ENCODE data around the gene SERTAD2.
A peak's percentile ranks its signal among the peaks of the same experiment; 100 is the strongest.

The SERTAD2 gene

DNA sequence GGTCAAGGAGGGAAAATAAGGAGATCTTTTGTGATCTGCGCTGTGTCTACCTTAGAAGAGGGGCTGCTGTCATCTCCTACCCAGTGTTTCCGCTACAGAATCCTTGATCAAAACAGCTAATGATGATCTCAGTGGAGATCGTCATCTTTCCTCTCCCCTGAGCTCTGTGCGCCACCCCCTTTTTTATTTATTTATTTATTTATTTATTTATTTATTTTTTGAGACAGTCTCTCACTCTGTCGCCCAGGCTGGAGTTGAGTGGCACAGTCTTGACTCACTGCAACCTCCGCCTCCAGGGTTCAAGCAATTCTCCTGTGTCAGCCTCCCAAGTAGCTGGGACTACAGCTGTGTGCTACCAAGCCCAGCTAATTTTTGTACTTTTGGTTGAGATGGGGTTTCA, 55.5 kb downstream of the SERTAD2 start:
- no peaks in the 10 kb centered on the region for H3K9me3 Mint-ChIP-seq
- peaks cover 3% of the 10 kb centered on the region for H3K27me3 Mint-ChIP-seq
- H3K4me1 Mint-ChIP-seq (ENCODE audit: low read depth): peaks cover 14% of the 10 kb centered on the region
- intact Hi-C loops (cut with micrococcal nuclease): no loop called here
- H3K36me3 Mint-ChIP-seq (ENCODE audit: low read depth): peaks cover 2% of the 10 kb centered on the region
- no peak overlapping the region for H3K4me3 Mint-ChIP-seq
- peak overlapping the region; percentile 9 for H3K27ac Mint-ChIP-seq

DNA sequence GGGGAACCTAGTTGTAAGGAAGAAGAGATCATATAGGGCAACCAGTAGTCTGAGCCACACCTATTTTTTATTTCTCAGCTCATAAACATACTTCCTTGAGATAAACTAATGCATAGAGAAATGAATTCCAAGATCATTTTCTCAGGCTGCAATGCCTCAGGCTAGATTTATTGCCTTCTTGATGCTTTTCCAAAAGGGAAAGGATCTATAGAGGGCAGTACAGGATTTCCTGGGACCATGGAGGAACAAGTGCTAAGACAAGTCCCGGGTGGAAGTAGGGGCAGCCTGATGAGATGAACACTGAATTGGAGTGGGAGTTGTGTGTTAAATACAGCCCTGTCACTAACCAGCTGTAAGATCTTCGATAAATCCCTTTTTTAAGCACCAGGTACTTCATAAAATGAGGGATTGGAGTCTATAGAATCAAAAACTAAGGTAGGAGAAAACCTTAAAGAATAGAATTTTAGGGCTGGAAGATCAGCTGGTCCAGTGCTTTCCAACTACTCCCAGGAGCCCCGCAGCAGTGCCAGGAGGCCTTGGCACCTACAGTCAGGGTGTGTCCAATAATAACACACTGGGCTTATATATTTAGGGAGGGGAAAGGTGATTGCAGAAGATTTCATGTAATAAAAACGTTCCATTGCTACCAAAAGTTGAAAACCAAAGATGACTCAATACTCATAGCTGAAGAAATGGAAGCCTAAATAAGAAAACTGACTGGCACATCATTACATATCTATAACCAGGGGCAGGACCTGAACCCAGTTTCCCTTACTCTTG, 58.1 kb downstream of the SERTAD2 start:
- H3K27ac Mint-ChIP-seq: no peak overlapping the region
- H3K36me3 Mint-ChIP-seq (ENCODE audit: low read depth): peaks cover 28% of the 10 kb centered on the region
- no peaks in the 10 kb centered on the region for H3K27me3 Mint-ChIP-seq
- intact Hi-C loops (cut with micrococcal nuclease): no loop called here
- peaks cover 24% of the 10 kb centered on the region for H3K4me1 Mint-ChIP-seq (ENCODE audit: low read depth)
- H3K9me3 Mint-ChIP-seq: no peaks in the 10 kb centered on the region
- H3K4me3 Mint-ChIP-seq: no peak overlapping the region

DNA sequence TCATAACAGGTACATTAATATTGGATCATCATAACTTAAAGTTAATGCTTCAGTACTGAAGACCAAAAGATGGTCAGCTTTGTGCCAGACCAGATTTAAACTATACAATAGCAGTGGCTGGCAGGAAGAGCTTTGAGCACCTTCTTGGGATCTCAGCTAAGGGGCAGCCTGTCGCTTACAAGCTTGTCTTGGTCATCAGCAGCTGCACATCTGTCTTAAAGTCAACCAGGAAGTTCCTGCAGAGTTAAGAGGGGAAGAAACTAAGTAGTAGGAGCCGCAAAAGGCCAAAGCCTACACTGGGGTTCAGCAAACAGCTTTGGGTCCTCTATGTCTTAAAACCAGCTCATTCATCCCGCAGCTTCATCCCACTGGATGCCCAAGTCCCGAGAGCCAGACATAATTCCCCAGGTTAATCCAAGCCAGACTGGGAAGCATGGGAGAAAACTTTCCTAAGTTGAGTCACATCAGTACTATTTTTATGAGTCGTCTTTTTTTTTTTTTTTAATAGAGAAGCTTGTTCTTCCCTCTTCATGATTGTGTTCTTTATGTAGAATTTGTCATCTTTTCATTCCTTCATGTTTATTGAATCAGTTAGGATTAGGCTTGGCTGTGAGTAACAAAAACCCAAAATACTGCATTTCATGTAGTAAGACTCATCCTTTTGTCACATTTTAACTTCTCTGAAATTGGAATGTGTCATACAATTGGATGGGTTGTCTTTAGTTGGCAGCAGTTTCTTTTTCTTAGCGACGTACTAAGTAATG, 59.3 kb downstream of the SERTAD2 start:
- peaks cover 18% of the 10 kb centered on the region for H3K4me1 Mint-ChIP-seq (ENCODE audit: low read depth)
- no peaks in the 10 kb centered on the region for H3K9me3 Mint-ChIP-seq
- intact Hi-C loops (cut with micrococcal nuclease): loop anchor here (5.0 kb wide), 1 partner anchor 43 kb away; no protein-coding TSS in a partner anchor
- no peak overlapping the region for H3K4me3 Mint-ChIP-seq
- H3K27ac Mint-ChIP-seq: peak overlapping the region; percentile 50
- H3K27me3 Mint-ChIP-seq: no peaks in the 10 kb centered on the region
- peaks cover 37% of the 10 kb centered on the region for H3K36me3 Mint-ChIP-seq (ENCODE audit: low read depth)

DNA sequence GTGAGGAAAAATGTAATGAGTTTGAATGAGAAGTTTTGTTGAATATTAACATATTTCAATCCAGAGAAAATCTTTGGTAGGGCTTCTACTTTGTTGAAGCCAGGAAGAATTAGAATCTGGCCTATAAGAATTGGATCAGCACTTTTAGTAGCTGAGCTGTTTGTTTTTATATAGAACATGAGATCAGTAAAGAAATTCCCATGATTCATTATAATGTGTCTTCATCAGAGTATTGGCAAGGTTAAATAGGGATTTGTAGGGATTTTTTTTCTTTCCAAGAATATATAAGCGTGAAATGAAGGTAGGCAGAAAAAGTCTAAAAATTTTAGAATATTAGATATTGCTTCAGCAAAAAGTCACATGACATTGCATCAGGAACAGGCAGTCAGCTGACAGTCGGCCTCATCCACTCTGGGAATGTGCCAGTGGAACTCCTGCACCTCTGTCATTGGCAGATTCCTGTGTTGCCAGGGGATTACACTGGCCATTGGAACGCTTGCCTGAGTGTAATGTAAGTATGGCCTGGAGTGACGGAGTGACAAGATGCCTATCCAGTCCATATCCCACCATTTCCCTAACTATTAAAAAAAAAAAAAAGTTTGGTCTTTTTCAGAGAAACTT, 60.6 kb downstream of the SERTAD2 start:
- no peaks in the 10 kb centered on the region for H3K27me3 Mint-ChIP-seq
- no peak overlapping the region for H3K27ac Mint-ChIP-seq
- H3K4me1 Mint-ChIP-seq (ENCODE audit: low read depth): peaks cover 18% of the 10 kb centered on the region
- H3K36me3 Mint-ChIP-seq (ENCODE audit: low read depth): peaks cover 46% of the 10 kb centered on the region
- H3K9me3 Mint-ChIP-seq: no peaks in the 10 kb centered on the region
- H3K4me3 Mint-ChIP-seq: no peak overlapping the region
- intact Hi-C loops (cut with micrococcal nuclease): loop anchor here (5.0 kb wide), 1 partner anchor 44 kb away; no protein-coding TSS in a partner anchor

DNA sequence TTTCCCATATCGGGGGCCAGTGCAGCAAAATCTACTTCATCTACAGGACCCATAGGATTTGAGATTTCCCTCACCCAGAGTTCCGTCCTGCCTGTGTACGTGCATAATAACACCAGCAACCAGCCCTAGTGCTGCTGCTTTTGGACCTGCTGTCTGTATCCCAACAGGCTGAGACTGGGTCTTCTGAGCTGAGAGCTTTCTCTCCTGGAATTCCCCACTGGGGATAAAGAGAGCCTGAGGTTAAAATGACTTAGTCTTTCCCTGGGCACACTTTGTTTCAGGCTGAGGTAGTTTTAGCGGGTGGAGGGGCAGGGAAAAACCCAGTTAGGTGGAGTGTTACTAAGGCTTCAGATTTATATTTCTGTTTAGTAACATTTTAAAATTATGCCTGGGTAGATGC, 62.5 kb downstream of the SERTAD2 start:
- intact Hi-C loops (cut with micrococcal nuclease): loop anchor here (5.0 kb wide), 1 partner anchor 46 kb away; no protein-coding TSS in a partner anchor
- H3K36me3 Mint-ChIP-seq (ENCODE audit: low read depth): peaks cover 58% of the 10 kb centered on the region
- no peak overlapping the region for H3K27ac Mint-ChIP-seq

GRCh38 chr2:64587561-64587960, 66.2 kb downstream of the SERTAD2 start:
- intact Hi-C loops (cut with micrococcal nuclease): loop anchor here (2.0 kb wide), 1 partner anchor 279 kb away; no protein-coding TSS in a partner anchor
- peaks cover 73% of the 10 kb centered on the region for H3K36me3 Mint-ChIP-seq (ENCODE audit: low read depth)

More for the DNA sequence above, 62.5 kb downstream of the SERTAD2 start:
- Mint-ChIP-seq H3K27me3 (no peaks in the 10 kb centered on the region), H3K9me3 (no peaks in the 10 kb centered on the region), H3K4me3 (no peak overlapping the region), H3K4me1 (ENCODE audit: low read depth) (peaks cover 30% of the 10 kb centered on the region)

DNA sequence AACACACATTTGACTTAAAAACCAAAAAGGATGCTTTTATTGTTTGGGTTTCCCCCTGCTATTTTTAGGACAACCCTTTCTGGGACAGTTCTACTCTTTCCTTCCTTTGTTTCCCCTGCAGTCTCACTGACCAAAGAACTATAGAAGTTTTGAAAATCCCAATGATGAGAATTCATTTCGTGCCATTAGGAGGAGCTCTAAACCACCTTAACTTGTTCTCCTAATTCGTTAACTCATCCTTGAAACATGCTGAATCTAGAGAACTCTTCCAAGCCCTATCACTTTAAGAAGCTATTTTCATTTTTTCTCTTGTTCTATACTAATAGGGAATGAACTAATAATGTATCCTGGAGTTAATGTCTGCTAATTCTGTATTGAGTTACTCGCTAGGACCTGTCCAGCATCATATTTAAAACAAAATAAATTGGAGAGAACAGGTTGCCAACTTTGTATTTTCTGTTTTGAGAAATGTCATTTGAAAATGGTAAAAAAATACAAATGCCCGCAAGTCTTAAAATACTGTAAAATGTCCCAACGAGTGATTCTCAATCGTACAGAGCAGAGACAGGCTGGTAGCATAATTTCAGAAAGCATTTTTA, 66.7 kb downstream of the SERTAD2 start:
- Mint-ChIP-seq H3K36me3 (ENCODE audit: low read depth) (peaks cover 67% of the 10 kb centered on the region), H3K9me3 (no peaks in the 10 kb centered on the region), H3K4me1 (ENCODE audit: low read depth) (peaks cover 13% of the 10 kb centered on the region), H3K27me3 (no peaks in the 10 kb centered on the region), H3K4me3 (no peak overlapping the region), H3K27ac (no peak overlapping the region)
- intact Hi-C loops (cut with micrococcal nuclease): loop anchor here (2.0 kb wide), 1 partner anchor 280 kb away; no protein-coding TSS in a partner anchor

More at GRCh38 chr2:64587561-64587960, 66.2 kb downstream of the SERTAD2 start:
- Mint-ChIP-seq H3K4me1 (ENCODE audit: low read depth) (peaks cover 16% of the 10 kb centered on the region), H3K9me3 (no peaks in the 10 kb centered on the region), H3K4me3 (no peak overlapping the region), H3K27ac (no peak overlapping the region), H3K27me3 (no peaks in the 10 kb centered on the region)

DNA sequence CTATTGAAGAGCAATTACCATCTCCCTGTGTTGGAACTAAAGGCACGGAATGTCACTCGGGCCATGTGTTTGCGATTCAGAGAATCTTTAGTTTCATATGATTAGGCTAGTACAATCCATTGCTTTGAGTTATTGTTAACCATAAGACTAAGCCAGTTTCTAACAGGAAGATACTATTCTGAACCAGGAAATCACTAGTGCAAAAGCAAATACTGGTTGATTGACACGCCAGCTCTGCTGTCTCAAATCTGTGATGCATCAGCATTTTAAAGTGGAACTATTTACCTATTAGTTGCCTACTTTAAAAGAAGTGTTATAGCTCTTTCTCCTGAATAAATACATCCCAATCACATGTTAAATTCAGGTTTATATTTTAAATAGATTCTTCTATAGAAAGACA, 67.7 kb downstream of the SERTAD2 start:
- Mint-ChIP-seq H3K4me1 (ENCODE audit: low read depth) (peaks cover 13% of the 10 kb centered on the region), H3K27me3 (no peaks in the 10 kb centered on the region), H3K4me3 (no peak overlapping the region), H3K9me3 (no peaks in the 10 kb centered on the region), H3K36me3 (ENCODE audit: low read depth) (peaks cover 60% of the 10 kb centered on the region), H3K27ac (no peak overlapping the region)
- intact Hi-C loops (cut with micrococcal nuclease): loop anchor here (2.0 kb wide), 1 partner anchor 281 kb away; no protein-coding TSS in a partner anchor

GRCh38 chr2:64582774-64583340, 70.9 kb downstream of the SERTAD2 start:
- Mint-ChIP-seq H3K27ac (no peak overlapping the region), H3K9me3 (no peaks in the 10 kb centered on the region), H3K27me3 (no peaks in the 10 kb centered on the region), H3K4me1 (ENCODE audit: low read depth) (peaks cover 9% of the 10 kb centered on the region), H3K36me3 (ENCODE audit: low read depth) (peaks cover 57% of the 10 kb centered on the region), H3K4me3 (no peak overlapping the region)
- intact Hi-C loops (cut with micrococcal nuclease): no loop called here

GRCh38 chr2:64581777-64582539, 71.8 kb downstream of the SERTAD2 start:
- H3K27ac Mint-ChIP-seq: no peak overlapping the region
- H3K4me1 Mint-ChIP-seq (ENCODE audit: low read depth): peaks cover 7% of the 10 kb centered on the region
- H3K27me3 Mint-ChIP-seq: no peaks in the 10 kb centered on the region
- intact Hi-C loops (cut with micrococcal nuclease): no loop called here
- H3K36me3 Mint-ChIP-seq (ENCODE audit: low read depth): peaks cover 64% of the 10 kb centered on the region
- H3K4me3 Mint-ChIP-seq: no peak overlapping the region
- H3K9me3 Mint-ChIP-seq: no peaks in the 10 kb centered on the region
